Measurements from ENCODE around the gene TYW3. TPM values are rescaled to one million over a fixed set of nuclear protein-coding genes. Genes with fewer than 3 reads are reported as not detected.

The TYW3 gene
- total and polyA plus RNA-seq, 2 donors = 25.5 to 34.2 TPM

- 84% methylated on average over 2 of the region's 2 CpGs for WGBS
Measured at GRCh38 chr1:74697832-74698231, 35.1 kb upstream of the TYW3 start.

GRCh38 chr1:74699331-74699730 is 33.6 kb upstream of the TYW3 start:
- Histone ChIP-seq H3K4me1 (ENCODE audit: control insufficient read depth in 2 of 2, insufficient read depth in 2 of 2, low read length in 2 of 2) (no peaks in the 10 kb centered on the region), H3K9me3 (ENCODE audit: control insufficient read depth in 2 of 2, insufficient read depth in 1 of 2, low read length in 1 of 2) (no peaks in the 10 kb centered on the region), H3K36me3 (ENCODE audit: control insufficient read depth in 2 of 2, insufficient read depth in 2 of 2, low read length in 1 of 2) (peaks cover 0 to 4% of the 10 kb centered on the region in 2 donors), H3K27ac (ENCODE audit: low read depth in 1 of 2, low read length in 1 of 2) (no peak overlapping the region), H3K4me3 (ENCODE audit: low read length in 2 of 2) (no peak overlapping the region), H3K27me3 (ENCODE audit: control insufficient read depth in 2 of 2, insufficient read depth in 1 of 2, low read length in 1 of 2) (no peaks in the 10 kb centered on the region)
- DNase-seq (ENCODE audit: low read depth in 6 of 9, low spot score in 9 of 9) = no peak

More at GRCh38 chr1:74697832-74698231, 35.1 kb upstream of the TYW3 start:
- no peak for DNase-seq (ENCODE audit: low read depth in 6 of 9, low spot score in 9 of 9)
- no peaks in the 10 kb centered on the region for H3K4me1 ChIP-seq (ENCODE audit: control insufficient read depth in 2 of 2, insufficient read depth in 2 of 2, low read length in 2 of 2)
- H3K27ac ChIP-seq (ENCODE audit: low read depth in 1 of 2, low read length in 1 of 2) = no peak overlapping the region
- no peaks in the 10 kb centered on the region for H3K36me3 ChIP-seq (ENCODE audit: control insufficient read depth in 2 of 2, insufficient read depth in 2 of 2, low read length in 1 of 2)
- H3K4me3 ChIP-seq (ENCODE audit: low read length in 2 of 2) = no peak overlapping the region
- no peaks in the 10 kb centered on the region for H3K9me3 ChIP-seq (ENCODE audit: control insufficient read depth in 2 of 2, insufficient read depth in 1 of 2, low read length in 1 of 2)
- no peaks in the 10 kb centered on the region for H3K27me3 ChIP-seq (ENCODE audit: control insufficient read depth in 2 of 2, insufficient read depth in 1 of 2, low read length in 1 of 2)

- Histone ChIP-seq H3K27ac (ENCODE audit: low read depth in 1 of 2, low read length in 1 of 2) (no peak overlapping the region), H3K4me1 (ENCODE audit: control insufficient read depth in 2 of 2, insufficient read depth in 2 of 2, low read length in 2 of 2) (no peaks in the 10 kb centered on the region), H3K36me3 (ENCODE audit: control insufficient read depth in 2 of 2, insufficient read depth in 2 of 2, low read length in 1 of 2) (peaks cover 0 to 22% of the 10 kb centered on the region in 2 donors), H3K27me3 (ENCODE audit: control insufficient read depth in 2 of 2, insufficient read depth in 1 of 2, low read length in 1 of 2) (no peaks in the 10 kb centered on the region), H3K4me3 (ENCODE audit: low read length in 2 of 2) (no peak overlapping the region), H3K9me3 (ENCODE audit: control insufficient read depth in 2 of 2, insufficient read depth in 1 of 2, low read length in 1 of 2) (no peaks in the 10 kb centered on the region)
- peak in 2 of 9 donors; percentile 2 to 37 for DNase-seq (ENCODE audit: low read depth in 6 of 9, low spot score in 9 of 9)
- WGBS = 87% methylated on average over 6 of the region's 6 CpGs
Measured at GRCh38 chr1:74703386-74704182, 29.4 kb upstream of the TYW3 start.

DNA sequence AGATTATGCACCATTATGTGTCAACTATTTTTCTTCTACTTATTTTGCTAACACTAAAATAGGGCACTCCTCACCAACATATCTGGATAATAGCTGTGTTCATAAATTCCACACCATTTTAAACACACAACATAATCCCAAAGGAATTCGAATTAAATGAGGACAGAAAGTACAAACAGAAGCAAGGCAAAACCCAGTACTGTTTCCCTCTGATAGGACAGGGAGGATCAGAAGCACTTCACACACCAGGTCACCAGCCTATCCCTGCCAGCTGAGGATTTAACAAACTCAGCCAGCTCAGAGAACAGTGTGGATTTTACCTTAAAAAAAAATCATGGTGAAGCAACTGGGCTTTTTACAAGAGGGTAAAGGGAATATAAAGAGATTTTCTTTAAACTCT is 20.1 kb upstream of the TYW3 start:
- Histone ChIP-seq H3K27ac (ENCODE audit: low read depth in 1 of 2, low read length in 1 of 2) (no peak overlapping the region), H3K27me3 (ENCODE audit: control insufficient read depth in 2 of 2, insufficient read depth in 1 of 2, low read length in 1 of 2) (no peaks in the 10 kb centered on the region), H3K4me3 (ENCODE audit: low read length in 2 of 2) (no peak overlapping the region), H3K4me1 (ENCODE audit: control insufficient read depth in 2 of 2, insufficient read depth in 2 of 2, low read length in 2 of 2) (no peaks in the 10 kb centered on the region), H3K9me3 (ENCODE audit: control insufficient read depth in 2 of 2, insufficient read depth in 1 of 2, low read length in 1 of 2) (no peaks in the 10 kb centered on the region), H3K36me3 (ENCODE audit: control insufficient read depth in 2 of 2, insufficient read depth in 2 of 2, low read length in 1 of 2) (peaks cover 0 to 3% of the 10 kb centered on the region in 2 donors)
- DNase-seq (ENCODE audit: low read depth in 6 of 9, low spot score in 9 of 9) = no peak
- 78% methylated on average over 1 of the region's 1 CpG for WGBS

DNA sequence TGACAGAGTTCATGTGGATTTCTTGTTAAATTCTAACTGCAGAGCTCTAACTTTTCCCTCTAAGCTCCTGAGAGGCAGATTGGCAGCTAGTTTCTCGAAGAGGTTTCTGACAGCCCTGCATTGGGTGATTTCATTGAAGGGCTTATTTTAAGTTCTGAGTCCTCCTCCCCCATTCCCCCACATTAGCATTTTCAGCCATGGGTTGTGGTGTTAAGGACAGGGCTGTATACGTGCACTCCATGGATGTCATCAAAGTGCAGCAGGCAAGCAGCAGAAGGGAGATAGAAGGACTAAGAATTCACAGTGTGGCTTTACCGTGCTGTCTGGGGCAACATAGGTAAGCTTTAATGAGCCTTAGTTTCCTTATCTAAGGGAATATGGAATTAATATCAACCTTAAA is 19.1 kb upstream of the TYW3 start:
- WGBS = 95% methylated on average over 3 of the region's 3 CpGs
- Histone ChIP-seq H3K36me3 (ENCODE audit: control insufficient read depth in 2 of 2, insufficient read depth in 2 of 2, low read length in 1 of 2) (peaks cover 0 to 3% of the 10 kb centered on the region in 2 donors), H3K27ac (ENCODE audit: low read depth in 1 of 2, low read length in 1 of 2) (no peak overlapping the region), H3K4me1 (ENCODE audit: control insufficient read depth in 2 of 2, insufficient read depth in 2 of 2, low read length in 2 of 2) (no peaks in the 10 kb centered on the region), H3K27me3 (ENCODE audit: control insufficient read depth in 2 of 2, insufficient read depth in 1 of 2, low read length in 1 of 2) (no peaks in the 10 kb centered on the region), H3K9me3 (ENCODE audit: control insufficient read depth in 2 of 2, insufficient read depth in 1 of 2, low read length in 1 of 2) (no peaks in the 10 kb centered on the region), H3K4me3 (ENCODE audit: low read length in 2 of 2) (no peak overlapping the region)
- no peak for DNase-seq (ENCODE audit: low read depth in 6 of 9, low spot score in 9 of 9)

GRCh38 chr1:74714429-74715235 is 18.3 kb upstream of the TYW3 start:
- WGBS = 93% methylated on average over 1 of the region's 1 CpG
- Histone ChIP-seq H3K9me3 (ENCODE audit: control insufficient read depth in 2 of 2, insufficient read depth in 1 of 2, low read length in 1 of 2) (no peaks in the 10 kb centered on the region), H3K36me3 (ENCODE audit: control insufficient read depth in 2 of 2, insufficient read depth in 2 of 2, low read length in 1 of 2) (no peaks in the 10 kb centered on the region), H3K27me3 (ENCODE audit: control insufficient read depth in 2 of 2, insufficient read depth in 1 of 2, low read length in 1 of 2) (no peaks in the 10 kb centered on the region), H3K4me1 (ENCODE audit: control insufficient read depth in 2 of 2, insufficient read depth in 2 of 2, low read length in 2 of 2) (no peaks in the 10 kb centered on the region), H3K27ac (ENCODE audit: low read depth in 1 of 2, low read length in 1 of 2) (no peak overlapping the region), H3K4me3 (ENCODE audit: low read length in 2 of 2) (no peak overlapping the region)
- DNase-seq (ENCODE audit: low read depth in 6 of 9, low spot score in 9 of 9) = no peak

DNA sequence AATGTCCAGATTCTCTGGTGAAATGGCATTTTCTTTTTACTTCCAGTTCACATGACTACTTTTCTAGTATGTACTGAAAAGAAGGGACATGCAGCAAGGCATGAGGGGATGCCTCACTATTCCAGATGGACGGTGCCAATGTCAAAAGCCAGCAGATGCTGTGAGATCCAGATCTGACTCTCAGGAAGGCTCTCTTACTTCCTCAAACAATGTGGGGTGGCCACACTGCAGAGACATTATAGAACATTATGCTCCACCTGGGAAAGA is 17.8 kb upstream of the TYW3 start:
- WGBS = 98% methylated on average over 1 of the region's 1 CpG
- Histone ChIP-seq H3K27me3 (ENCODE audit: control insufficient read depth in 2 of 2, insufficient read depth in 1 of 2, low read length in 1 of 2) (no peaks in the 10 kb centered on the region), H3K4me3 (ENCODE audit: low read length in 2 of 2) (no peak overlapping the region), H3K36me3 (ENCODE audit: control insufficient read depth in 2 of 2, insufficient read depth in 2 of 2, low read length in 1 of 2) (peaks cover 0 to 3% of the 10 kb centered on the region in 2 donors), H3K4me1 (ENCODE audit: control insufficient read depth in 2 of 2, insufficient read depth in 2 of 2, low read length in 2 of 2) (no peaks in the 10 kb centered on the region), H3K9me3 (ENCODE audit: control insufficient read depth in 2 of 2, insufficient read depth in 1 of 2, low read length in 1 of 2) (no peaks in the 10 kb centered on the region), H3K27ac (ENCODE audit: low read depth in 1 of 2, low read length in 1 of 2) (no peak overlapping the region)
- no peak for DNase-seq (ENCODE audit: low read depth in 6 of 9, low spot score in 9 of 9)

DNA sequence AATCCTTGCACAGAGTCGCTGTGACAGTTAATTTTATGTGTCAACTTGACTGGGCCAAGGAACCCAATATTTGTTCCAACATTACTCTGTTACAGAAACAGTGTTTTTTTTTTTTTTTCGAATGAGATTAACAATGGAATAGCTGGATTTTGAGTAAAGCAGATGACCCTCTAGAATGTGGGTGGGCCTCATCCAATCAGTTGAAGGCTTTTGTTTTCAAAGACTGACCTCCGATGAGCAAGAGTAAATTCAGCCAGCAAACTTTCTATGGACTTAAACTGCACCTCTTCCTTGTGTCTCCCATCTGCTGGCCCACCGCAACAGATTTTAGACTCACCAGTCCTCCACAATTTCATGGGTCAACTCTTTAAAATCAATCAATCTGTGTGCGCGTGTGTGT is 17.1 kb upstream of the TYW3 start:
- no peak overlapping the region for H3K27ac ChIP-seq (ENCODE audit: low read depth in 1 of 2, low read length in 1 of 2)
- WGBS = 90% methylated on average over 6 of the region's 6 CpGs
- no peaks in the 10 kb centered on the region for H3K27me3 ChIP-seq (ENCODE audit: control insufficient read depth in 2 of 2, insufficient read depth in 1 of 2, low read length in 1 of 2)
- no peak for DNase-seq (ENCODE audit: low read depth in 6 of 9, low spot score in 9 of 9)
- no peaks in the 10 kb centered on the region for H3K9me3 ChIP-seq (ENCODE audit: control insufficient read depth in 2 of 2, insufficient read depth in 1 of 2, low read length in 1 of 2)
- H3K36me3 ChIP-seq (ENCODE audit: control insufficient read depth in 2 of 2, insufficient read depth in 2 of 2, low read length in 1 of 2) = peaks cover 0 to 4% of the 10 kb centered on the region in 2 donors
- H3K4me3 ChIP-seq (ENCODE audit: low read length in 2 of 2) = no peak overlapping the region
- H3K4me1 ChIP-seq (ENCODE audit: control insufficient read depth in 2 of 2, insufficient read depth in 2 of 2, low read length in 2 of 2) = no peaks in the 10 kb centered on the region

GRCh38 chr1:74716822-74717221 is 16.1 kb upstream of the TYW3 start:
- no peak for DNase-seq (ENCODE audit: low read depth in 6 of 9, low spot score in 9 of 9)
- 100% methylated on average over 1 of the region's 1 CpG for WGBS
- H3K36me3 ChIP-seq (ENCODE audit: control insufficient read depth in 2 of 2, insufficient read depth in 2 of 2, low read length in 1 of 2) = peaks cover 0 to 7% of the 10 kb centered on the region in 2 donors
- no peaks in the 10 kb centered on the region for H3K9me3 ChIP-seq (ENCODE audit: control insufficient read depth in 2 of 2, insufficient read depth in 1 of 2, low read length in 1 of 2)
- H3K4me3 ChIP-seq (ENCODE audit: low read length in 2 of 2) = no peak overlapping the region
- H3K27ac ChIP-seq (ENCODE audit: low read depth in 1 of 2, low read length in 1 of 2) = no peak overlapping the region
- no peaks in the 10 kb centered on the region for H3K27me3 ChIP-seq (ENCODE audit: control insufficient read depth in 2 of 2, insufficient read depth in 1 of 2, low read length in 1 of 2)
- no peaks in the 10 kb centered on the region for H3K4me1 ChIP-seq (ENCODE audit: control insufficient read depth in 2 of 2, insufficient read depth in 2 of 2, low read length in 2 of 2)

Data from thymus (tissue), 11 donors.